ENCODE data around the gene SKP1.

SKP1 gene

DNA sequence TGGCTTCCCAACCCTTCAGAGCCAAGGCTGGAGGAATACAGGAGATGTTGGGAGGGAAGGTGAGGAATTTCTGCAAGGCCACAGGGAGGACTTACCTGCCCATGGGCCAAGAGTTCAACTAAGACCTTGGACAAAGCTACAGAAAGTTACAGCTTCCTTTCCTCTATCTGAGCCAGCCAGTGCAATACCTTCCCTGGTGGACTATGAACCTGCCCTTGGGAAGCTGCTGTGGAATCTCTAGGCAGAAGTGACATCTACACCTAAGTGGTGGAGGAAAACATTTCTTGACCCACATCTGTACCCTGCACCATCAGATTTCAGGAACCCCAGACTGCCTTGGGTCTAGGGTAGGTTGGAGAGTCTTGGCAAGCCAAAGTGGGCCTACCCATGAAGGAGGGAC, 6.7 kb upstream of the SKP1 start:
- H3K4me3 ChIP-seq (ENCODE audit: low read length) = no peak overlapping the region
- H3K27ac ChIP-seq (ENCODE audit: low read depth, low read length) = no peak overlapping the region
- H3K9me3 ChIP-seq (ENCODE audit: control insufficient read depth, insufficient read depth, low read length) = no peaks in the 10 kb centered on the region
- no peaks in the 10 kb centered on the region for H3K27me3 ChIP-seq (ENCODE audit: control insufficient read depth, low read length)
- no peaks in the 10 kb centered on the region; the same call in 1 of the 2 replicates for H4K20me1 ChIP-seq (ENCODE audit: control insufficient read depth, insufficient read depth, low read depth, low read length)
- H3K9me2 ChIP-seq (replicated peaks; ENCODE audit: control insufficient read depth, low read length) = no peaks in the 10 kb centered on the region
- peaks cover 7% of the 10 kb centered on the region for H3K4me1 ChIP-seq (ENCODE audit: control insufficient read depth, low read length)
- H3K79me2 ChIP-seq (ENCODE audit: control insufficient read depth, low read length) = no peaks in the 10 kb centered on the region
- TF ChIP-seq EZH2phosphoT487 (IDR thresholded peaks at IDR 0.05; ENCODE audit: borderline replicate concordance, low read length) = no peak
- TF ChIP-seq, protein P1, sequence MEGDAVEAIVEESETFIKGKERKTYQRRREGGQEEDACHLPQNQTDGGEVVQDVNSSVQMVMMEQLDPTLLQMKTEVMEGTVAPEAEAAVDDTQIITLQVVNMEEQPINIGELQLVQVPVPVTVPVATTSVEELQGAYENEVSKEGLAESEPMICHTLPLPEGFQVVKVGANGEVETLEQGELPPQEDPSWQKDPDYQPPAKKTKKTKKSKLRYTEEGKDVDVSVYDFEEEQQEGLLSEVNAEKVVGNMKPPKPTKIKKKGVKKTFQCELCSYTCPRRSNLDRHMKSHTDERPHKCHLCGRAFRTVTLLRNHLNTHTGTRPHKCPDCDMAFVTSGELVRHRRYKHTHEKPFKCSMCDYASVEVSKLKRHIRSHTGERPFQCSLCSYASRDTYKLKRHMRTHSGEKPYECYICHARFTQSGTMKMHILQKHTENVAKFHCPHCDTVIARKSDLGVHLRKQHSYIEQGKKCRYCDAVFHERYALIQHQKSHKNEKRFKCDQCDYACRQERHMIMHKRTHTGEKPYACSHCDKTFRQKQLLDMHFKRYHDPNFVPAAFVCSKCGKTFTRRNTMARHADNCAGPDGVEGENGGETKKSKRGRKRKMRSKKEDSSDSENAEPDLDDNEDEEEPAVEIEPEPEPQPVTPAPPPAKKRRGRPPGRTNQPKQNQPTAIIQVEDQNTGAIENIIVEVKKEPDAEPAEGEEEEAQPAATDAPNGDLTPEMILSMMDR (IDR thresholded peaks at IDR 0.05; ENCODE audit: low read depth, low read length, poor library complexity, severe bottlenecking) = no peak
- H3K4me2 ChIP-seq (ENCODE audit: low read length) = no peak overlapping the region
- H3F3A ChIP-seq (ENCODE audit: control insufficient read depth, insufficient read depth) = 0 out of 2 replicates have a peak, but pooled peaks cover 7% of the 10 kb centered on the region
- no peaks in the 10 kb centered on the region for H3K36me3 ChIP-seq (ENCODE audit: control insufficient read depth, low read length)

DNA sequence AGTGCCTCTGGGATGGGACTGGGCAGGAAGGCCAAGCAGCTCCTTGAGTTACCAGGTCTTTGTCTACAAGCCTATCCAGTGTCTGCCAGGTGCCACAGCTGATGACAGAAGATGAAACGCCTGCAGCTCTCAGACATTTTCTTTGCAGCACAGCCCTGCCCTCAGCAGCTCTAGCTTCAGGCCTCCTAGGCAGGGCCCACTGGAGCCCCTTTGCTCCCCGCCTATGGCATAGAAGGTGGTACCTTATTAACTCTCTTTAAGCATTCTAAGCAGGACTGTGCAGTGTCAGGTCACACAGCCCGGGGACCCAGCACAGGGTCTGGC, 1.3 kb upstream of the SKP1 start:
- no peaks in the 10 kb centered on the region for H3K9me3 ChIP-seq (ENCODE audit: control insufficient read depth, insufficient read depth, low read length)
- H3K27ac ChIP-seq (ENCODE audit: low read depth, low read length) = no peak overlapping the region
- H4K20me1 ChIP-seq (ENCODE audit: control insufficient read depth, insufficient read depth, low read depth, low read length) = peaks cover 19% of the 10 kb centered on the region
- TF ChIP-seq, protein P1 (IDR thresholded peaks at IDR 0.05; ENCODE audit: low read depth, low read length, poor library complexity, severe bottlenecking) = no peak
- no peak for TF ChIP-seq EZH2phosphoT487 (IDR thresholded peaks at IDR 0.05; ENCODE audit: borderline replicate concordance, low read length)
- H3K4me1 ChIP-seq (ENCODE audit: control insufficient read depth, low read length) = peaks cover 17% of the 10 kb centered on the region
- H3K4me3 ChIP-seq (ENCODE audit: low read length) = peak overlapping the region; percentile 99; the same call in 1 of the 2 replicates
- peaks cover 19% of the 10 kb centered on the region for H3K36me3 ChIP-seq (ENCODE audit: control insufficient read depth, low read length)
- no peaks in the 10 kb centered on the region for H3F3A ChIP-seq (ENCODE audit: control insufficient read depth, insufficient read depth)
- no peaks in the 10 kb centered on the region for H3K27me3 ChIP-seq (ENCODE audit: control insufficient read depth, low read length)
- peak overlapping the region; percentile 96 for H3K4me2 ChIP-seq (ENCODE audit: low read length)
- H3K79me2 ChIP-seq (ENCODE audit: control insufficient read depth, low read length) = peaks cover 46% of the 10 kb centered on the region
- H3K9me2 ChIP-seq (replicated peaks; ENCODE audit: control insufficient read depth, low read length) = no peaks in the 10 kb centered on the region

DNA sequence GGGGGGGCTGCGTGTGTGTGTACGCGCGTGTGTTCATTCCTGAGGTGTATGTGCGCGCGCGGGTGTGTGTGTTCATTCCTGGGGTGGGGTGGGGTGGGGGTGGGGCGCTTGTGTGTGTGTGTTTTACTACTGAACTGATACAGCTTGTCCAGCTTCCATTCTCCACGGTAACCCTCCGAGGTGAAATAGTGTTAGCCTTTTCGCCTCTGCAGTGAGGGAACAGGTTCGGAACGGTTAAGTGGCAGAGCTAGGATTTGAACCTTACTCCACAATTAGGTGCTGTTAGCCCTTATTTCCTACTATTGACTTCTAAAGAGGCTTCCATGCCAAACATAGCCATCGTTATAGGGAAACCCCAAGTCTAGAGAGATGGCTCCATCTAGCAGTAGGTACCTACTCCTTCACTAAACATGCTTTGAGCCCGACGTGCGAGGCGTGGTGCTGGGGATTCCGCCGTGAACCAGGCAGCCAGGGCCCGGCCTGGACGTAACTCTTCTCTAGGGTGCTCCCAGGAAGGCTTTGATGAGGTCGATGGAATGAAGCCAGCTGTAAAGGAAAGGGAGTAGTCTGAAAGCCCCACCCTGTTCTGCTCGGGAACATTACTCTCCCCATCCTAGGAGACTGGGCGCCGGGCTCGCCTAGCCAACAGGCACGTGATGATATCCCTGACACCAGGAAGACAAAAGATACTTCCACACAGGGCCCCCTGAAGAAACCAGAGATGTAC, 782 bp upstream of the SKP1 start:
- H3K27ac ChIP-seq (ENCODE audit: low read depth, low read length) = peak overlapping the region; percentile 75
- H3K27me3 ChIP-seq (ENCODE audit: control insufficient read depth, low read length) = no peaks in the 10 kb centered on the region
- H3K36me3 ChIP-seq (ENCODE audit: control insufficient read depth, low read length) = peaks cover 22% of the 10 kb centered on the region

More for the DNA sequence above, 782 bp upstream of the SKP1 start:
- H3K9me2 ChIP-seq (replicated peaks; ENCODE audit: control insufficient read depth, low read length) = no peaks in the 10 kb centered on the region
- peak overlapping the region; percentile 99 for H3K4me3 ChIP-seq (ENCODE audit: low read length)
- H4K20me1 ChIP-seq (ENCODE audit: control insufficient read depth, insufficient read depth, low read depth, low read length) = peaks cover 19% of the 10 kb centered on the region
- H3F3A ChIP-seq (ENCODE audit: control insufficient read depth, insufficient read depth) = no peaks in the 10 kb centered on the region
- peak overlapping the region; percentile 96 for H3K4me2 ChIP-seq (ENCODE audit: low read length)
- H3K9me3 ChIP-seq (ENCODE audit: control insufficient read depth, insufficient read depth, low read length) = no peaks in the 10 kb centered on the region
- peaks cover 17% of the 10 kb centered on the region for H3K4me1 ChIP-seq (ENCODE audit: control insufficient read depth, low read length)
- TF ChIP-seq EZH2phosphoT487 (IDR thresholded peaks at IDR 0.05; ENCODE audit: borderline replicate concordance, low read length) = no peak
- TF ChIP-seq, protein P1 (IDR thresholded peaks at IDR 0.05; ENCODE audit: low read depth, low read length, poor library complexity, severe bottlenecking) = no peak
- H3K79me2 ChIP-seq (ENCODE audit: control insufficient read depth, low read length) = peaks cover 50% of the 10 kb centered on the region

All from DOHH2 (cell line).